Measurements from ENCODE around the gene GJC3.
"Not testable (repeated sequence)": the region's sequence is repeated elsewhere in the genome, so short reads cannot be mapped to it uniquely, and the experiment has no call there.

The GJC3 gene

DNA sequence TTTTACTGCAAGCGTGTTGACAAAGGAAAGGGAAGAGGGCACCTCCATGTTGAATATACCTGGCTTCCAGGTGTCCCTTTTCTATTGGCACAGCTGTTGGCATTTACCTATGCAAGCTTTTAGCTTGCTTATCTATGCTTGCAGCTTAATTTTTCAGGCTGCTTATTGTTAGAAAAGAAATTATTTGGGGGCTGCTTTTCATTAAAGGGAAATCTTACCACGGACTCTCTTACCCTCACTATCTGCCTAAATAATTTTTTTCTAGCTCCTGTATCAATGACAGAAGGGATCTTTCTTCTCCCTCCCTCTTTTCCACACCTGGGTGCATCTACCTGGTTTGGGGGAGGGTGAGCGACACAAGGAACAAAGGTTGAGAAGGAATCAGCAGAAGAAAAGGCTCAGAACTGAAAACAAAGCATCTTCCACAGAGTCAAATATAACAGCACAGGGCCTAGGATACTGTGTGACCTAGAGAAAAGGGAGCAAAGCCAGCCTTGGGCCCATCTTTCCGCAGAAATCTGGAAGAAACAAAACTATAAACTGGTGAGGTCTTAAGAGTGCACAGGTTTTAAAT is 15.2 kb upstream of the GJC3 start:
- ATAC-seq, result no peak
- TF ChIP-seq ZFP30 (CRISPR knock-in tag; IDR thresholded peaks at IDR 0.05) (no peak), ZNF70 (CRISPR knock-in tag; IDR thresholded peaks at IDR 0.05) (no peak), TCF4 (CRISPR knock-in tag; IDR thresholded peaks at IDR 0.05; ENCODE audit: borderline replicate concordance) (no peak), ZFP3 (CRISPR knock-in tag; IDR thresholded peaks at IDR 0.05) (no peak), ZNF8 (CRISPR knock-in tag; IDR thresholded peaks at IDR 0.05) (no peak), ISL1 (CRISPR knock-in tag; IDR thresholded peaks at IDR 0.05) (no peak), ZNF565 (CRISPR knock-in tag; conservative IDR thresholded peaks at IDR 0.05; ENCODE audit: low read depth) (no peak), TOX (CRISPR knock-in tag; IDR thresholded peaks at IDR 0.05; ENCODE audit: borderline replicate concordance) (no peak), RARB (CRISPR knock-in tag; IDR thresholded peaks at IDR 0.05) (no peak)
- TF ChIP-seq, protein P1, sequence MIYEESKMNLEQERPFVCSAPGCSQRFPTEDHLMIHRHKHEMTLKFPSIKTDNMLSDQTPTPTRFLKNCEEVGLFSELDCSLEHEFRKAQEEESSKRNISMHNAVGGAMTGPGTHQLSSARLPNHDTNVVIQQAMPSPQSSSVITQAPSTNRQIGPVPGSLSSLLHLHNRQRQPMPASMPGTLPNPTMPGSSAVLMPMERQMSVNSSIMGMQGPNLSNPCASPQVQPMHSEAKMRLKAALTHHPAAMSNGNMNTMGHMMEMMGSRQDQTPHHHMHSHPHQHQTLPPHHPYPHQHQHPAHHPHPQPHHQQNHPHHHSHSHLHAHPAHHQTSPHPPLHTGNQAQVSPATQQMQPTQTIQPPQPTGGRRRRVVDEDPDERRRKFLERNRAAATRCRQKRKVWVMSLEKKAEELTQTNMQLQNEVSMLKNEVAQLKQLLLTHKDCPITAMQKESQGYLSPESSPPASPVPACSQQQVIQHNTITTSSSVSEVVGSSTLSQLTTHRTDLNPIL (CRISPR knock-in tag; IDR thresholded peaks at IDR 0.05; ENCODE audit: low read depth), result no peak
- TF ChIP-seq, protein P2, sequence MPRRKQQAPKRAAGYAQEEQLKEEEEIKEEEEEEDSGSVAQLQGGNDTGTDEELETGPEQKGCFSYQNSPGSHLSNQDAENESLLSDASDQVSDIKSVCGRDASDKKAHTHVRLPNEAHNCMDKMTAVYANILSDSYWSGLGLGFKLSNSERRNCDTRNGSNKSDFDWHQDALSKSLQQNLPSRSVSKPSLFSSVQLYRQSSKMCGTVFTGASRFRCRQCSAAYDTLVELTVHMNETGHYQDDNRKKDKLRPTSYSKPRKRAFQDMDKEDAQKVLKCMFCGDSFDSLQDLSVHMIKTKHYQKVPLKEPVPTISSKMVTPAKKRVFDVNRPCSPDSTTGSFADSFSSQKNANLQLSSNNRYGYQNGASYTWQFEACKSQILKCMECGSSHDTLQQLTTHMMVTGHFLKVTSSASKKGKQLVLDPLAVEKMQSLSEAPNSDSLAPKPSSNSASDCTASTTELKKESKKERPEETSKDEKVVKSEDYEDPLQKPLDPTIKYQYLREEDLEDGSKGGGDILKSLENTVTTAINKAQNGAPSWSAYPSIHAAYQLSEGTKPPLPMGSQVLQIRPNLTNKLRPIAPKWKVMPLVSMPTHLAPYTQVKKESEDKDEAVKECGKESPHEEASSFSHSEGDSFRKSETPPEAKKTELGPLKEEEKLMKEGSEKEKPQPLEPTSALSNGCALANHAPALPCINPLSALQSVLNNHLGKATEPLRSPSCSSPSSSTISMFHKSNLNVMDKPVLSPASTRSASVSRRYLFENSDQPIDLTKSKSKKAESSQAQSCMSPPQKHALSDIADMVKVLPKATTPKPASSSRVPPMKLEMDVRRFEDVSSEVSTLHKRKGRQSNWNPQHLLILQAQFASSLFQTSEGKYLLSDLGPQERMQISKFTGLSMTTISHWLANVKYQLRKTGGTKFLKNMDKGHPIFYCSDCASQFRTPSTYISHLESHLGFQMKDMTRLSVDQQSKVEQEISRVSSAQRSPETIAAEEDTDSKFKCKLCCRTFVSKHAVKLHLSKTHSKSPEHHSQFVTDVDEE (CRISPR knock-in tag; IDR thresholded peaks at IDR 0.05), result no peak

DNA sequence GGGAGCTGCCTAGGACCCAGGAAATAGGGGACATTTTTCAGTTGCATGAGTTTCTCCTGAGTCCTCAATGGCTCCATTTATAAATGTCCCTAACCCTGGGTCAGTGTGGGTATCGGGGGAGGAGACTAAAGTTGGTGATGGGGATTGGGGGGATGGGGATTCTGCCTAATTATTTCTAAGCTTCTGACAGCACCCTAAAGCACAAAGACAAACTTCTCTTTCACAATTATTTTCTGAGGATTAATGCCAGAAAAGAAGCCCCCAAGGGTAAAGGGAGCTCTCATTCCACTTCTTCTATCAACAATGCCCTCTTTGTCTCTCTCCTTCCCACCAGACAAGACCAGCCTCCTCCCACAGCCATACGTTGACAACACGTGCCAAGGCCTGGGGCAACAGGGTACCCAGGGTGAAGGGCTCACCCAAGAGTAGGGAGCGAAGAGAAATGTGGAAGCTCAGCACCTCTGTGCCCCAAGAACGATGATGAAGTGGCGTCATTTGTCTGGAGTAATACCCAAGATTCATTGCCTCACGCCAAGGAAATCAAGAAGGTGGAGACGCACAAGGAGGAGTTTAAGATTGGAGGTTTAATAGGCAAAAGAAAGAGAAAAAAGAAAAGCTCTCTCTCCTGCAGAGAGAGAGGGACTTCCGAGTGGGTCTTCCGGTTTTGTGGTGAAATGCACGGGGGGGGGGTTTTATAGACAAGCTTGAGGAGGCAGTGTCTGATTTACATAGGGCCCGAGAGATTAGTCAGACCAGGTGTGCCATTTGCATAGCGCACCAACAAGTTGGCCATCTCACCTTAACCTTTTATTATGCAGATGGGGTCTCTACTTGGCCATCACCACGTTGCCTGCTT is 14.4 kb upstream of the GJC3 start:
- no peak for ATAC-seq
- no peak for TF ChIP-seq ZFP3 (CRISPR knock-in tag; IDR thresholded peaks at IDR 0.05)
- TF ChIP-seq ZNF70 (CRISPR knock-in tag; IDR thresholded peaks at IDR 0.05), result no peak
- TF ChIP-seq RARB (CRISPR knock-in tag; IDR thresholded peaks at IDR 0.05), result no peak
- TF ChIP-seq SNAI2 (CRISPR knock-in tag; IDR thresholded peaks at IDR 0.05), result no peak
- no peak for TF ChIP-seq ISL1 (CRISPR knock-in tag; IDR thresholded peaks at IDR 0.05)
- TF ChIP-seq, protein P1 (CRISPR knock-in tag; IDR thresholded peaks at IDR 0.05; ENCODE audit: low read depth), result no peak
- TF ChIP-seq GLIS3 (CRISPR knock-in tag; IDR thresholded peaks at IDR 0.05), result no peak
- TF ChIP-seq, protein P3, sequence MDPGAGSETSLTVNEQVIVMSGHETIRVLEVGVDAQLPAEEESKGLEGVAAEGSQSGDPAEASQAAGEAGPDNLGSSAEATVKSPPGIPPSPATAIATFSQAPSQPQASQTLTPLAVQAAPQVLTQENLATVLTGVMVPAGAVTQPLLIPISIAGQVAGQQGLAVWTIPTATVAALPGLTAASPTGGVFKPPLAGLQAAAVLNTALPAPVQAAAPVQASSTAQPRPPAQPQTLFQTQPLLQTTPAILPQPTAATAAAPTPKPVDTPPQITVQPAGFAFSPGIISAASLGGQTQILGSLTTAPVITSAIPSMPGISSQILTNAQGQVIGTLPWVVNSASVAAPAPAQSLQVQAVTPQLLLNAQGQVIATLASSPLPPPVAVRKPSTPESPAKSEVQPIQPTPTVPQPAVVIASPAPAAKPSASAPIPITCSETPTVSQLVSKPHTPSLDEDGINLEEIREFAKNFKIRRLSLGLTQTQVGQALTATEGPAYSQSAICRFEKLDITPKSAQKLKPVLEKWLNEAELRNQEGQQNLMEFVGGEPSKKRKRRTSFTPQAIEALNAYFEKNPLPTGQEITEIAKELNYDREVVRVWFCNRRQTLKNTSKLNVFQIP (CRISPR knock-in tag; IDR thresholded peaks at IDR 0.05; ENCODE audit: borderline replicate concordance, low read depth), result no peak
- TF ChIP-seq, protein P2 (CRISPR knock-in tag; IDR thresholded peaks at IDR 0.05), result no peak
- no peak for TF ChIP-seq ZC3H10 (CRISPR knock-in tag; IDR thresholded peaks at IDR 0.05)
- TF ChIP-seq CSDC2 (CRISPR knock-in tag; IDR thresholded peaks at IDR 0.05), result no peak

DNA sequence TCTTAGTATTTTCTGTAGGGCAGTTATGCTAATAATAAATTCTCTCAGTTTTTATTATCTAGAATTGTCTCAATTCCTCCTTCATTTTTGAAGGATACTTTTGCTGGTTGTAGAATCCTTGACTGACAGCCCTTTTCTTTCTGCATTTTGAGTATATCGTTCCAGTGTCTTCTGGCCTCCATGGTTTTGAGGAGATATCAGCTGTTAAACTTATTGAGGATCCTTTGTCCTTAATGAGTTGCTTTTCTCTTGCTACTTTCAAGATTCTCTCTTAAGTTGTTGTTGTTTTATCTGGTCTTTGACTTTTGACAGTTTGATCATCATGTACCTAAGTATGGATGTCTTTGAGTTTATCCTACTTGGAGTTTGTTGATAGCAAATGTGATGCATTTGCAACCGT is 8.9 kb upstream of the GJC3 start:
- TF ChIP-seq, protein P4, sequence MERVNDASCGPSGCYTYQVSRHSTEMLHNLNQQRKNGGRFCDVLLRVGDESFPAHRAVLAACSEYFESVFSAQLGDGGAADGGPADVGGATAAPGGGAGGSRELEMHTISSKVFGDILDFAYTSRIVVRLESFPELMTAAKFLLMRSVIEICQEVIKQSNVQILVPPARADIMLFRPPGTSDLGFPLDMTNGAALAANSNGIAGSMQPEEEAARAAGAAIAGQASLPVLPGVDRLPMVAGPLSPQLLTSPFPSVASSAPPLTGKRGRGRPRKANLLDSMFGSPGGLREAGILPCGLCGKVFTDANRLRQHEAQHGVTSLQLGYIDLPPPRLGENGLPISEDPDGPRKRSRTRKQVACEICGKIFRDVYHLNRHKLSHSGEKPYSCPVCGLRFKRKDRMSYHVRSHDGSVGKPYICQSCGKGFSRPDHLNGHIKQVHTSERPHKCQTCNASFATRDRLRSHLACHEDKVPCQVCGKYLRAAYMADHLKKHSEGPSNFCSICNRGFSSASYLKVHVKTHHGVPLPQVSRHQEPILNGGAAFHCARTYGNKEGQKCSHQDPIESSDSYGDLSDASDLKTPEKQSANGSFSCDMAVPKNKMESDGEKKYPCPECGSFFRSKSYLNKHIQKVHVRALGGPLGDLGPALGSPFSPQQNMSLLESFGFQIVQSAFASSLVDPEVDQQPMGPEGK (CRISPR knock-in tag; IDR thresholded peaks at IDR 0.05; ENCODE audit: borderline replicate concordance), result no peak
- ATAC-seq, result no peak

DNA sequence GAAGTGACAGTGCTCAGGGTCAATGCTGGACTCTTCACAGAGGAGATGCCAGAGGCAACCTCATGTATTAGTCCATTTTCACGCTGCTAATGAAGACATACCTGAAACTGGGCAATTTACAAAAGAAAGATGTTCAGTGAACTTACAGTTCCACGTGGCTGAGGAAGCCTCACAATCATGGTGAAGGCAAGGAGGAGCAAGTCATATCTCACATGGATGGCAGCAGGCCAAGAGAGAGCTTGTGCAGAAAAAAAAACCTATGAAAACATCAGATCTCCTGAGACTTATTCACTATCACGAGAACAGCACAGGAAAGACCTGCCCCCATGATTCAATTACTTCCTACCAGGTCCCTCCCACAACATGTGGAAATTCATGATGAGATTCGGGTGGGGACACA is 5.6 kb upstream of the GJC3 start:
- not testable (repeated sequence) for ATAC-seq

All from SK-N-SH treated with all-trans-retinoic acid at 6 μM for 48 hours (cell line).